HG02763 (cell line): ENCODE measurements around the gene GOSR2.
"Not testable (repeated sequence)": the region's sequence is repeated elsewhere in the genome, so short reads cannot be mapped to it uniquely, and the experiment has no call there.

Source experiments
- ATAC-seq: cut with Tn5 transposase; IDR thresholded peaks from one replicate; pipeline ENCODE4 v1.9.1; 2021; ENCODE audit warnings: mild to moderate bottlenecking, moderate library complexity; ENCODE audit not compliant: unreplicated experiment

Gene GOSR2

GRCh38 chr17:46984892-46985291, 61.9 kb downstream of the GOSR2 start:
- no peak for ATAC-seq

GRCh38 chr17:46986366-46986765, 63.4 kb downstream of the GOSR2 start:
- ATAC-seq, result no peak

- not testable (repeated sequence) for ATAC-seq
These were observed 65.0 kb downstream of the GOSR2 start for GRCh38 chr17:46987927-46988326.

GRCh38 chr17:46989637-46990431, 66.9 kb downstream of the GOSR2 start:
- ATAC-seq, result no peak

GRCh38 chr17:46991617-46992016, 68.7 kb downstream of the GOSR2 start:
- no peak for ATAC-seq
